AG09309 (cell line): ENCODE measurements around the gene CRYBA2.

Experiments used
- DNase-seq: peaks from one replicate; pipeline ENCODE4 v3.0.0-alpha.2; 2010; ENCODE audit warnings: low read depth
- H3K4me3 ChIP-seq: 2 replicates; pipeline ENCODE4 v1.5.1; 2011; ENCODE audit warnings: mild to moderate bottlenecking, low read depth, low read length, moderate library complexity; ENCODE audit not compliant: control insufficient read depth
- TF ChIP-seq, protein P1 (sequence below): IDR thresholded peaks from 2 replicates; pipeline ENCODE4 v1.5.1; 2011; ENCODE audit warnings: mild to moderate bottlenecking, low read depth, low read length, inconsistent platforms; ENCODE audit not compliant: insufficient read depth, control insufficient read depth; ENCODE audit errors: missing control alignments

Gene CRYBA2

DNA sequence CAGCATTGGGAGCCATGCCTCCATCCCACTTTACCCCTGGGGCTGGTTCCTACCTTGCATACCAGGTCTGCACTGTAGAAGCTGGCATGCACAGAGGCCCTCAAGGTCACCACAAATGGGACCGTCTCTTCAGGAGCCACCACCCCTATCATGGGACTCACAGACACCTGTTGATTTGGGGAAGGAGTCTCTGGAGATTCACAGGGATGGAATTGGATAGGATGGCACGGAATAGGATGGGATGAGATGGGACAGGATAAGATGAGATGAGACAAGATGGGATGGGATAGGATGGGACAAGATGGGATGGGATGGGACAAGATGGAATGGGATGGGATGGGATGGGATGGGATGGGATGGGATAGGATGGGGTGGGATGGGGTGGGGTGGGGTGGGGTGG is 16.1 kb upstream of the CRYBA2 start:
- TF ChIP-seq, protein P1, sequence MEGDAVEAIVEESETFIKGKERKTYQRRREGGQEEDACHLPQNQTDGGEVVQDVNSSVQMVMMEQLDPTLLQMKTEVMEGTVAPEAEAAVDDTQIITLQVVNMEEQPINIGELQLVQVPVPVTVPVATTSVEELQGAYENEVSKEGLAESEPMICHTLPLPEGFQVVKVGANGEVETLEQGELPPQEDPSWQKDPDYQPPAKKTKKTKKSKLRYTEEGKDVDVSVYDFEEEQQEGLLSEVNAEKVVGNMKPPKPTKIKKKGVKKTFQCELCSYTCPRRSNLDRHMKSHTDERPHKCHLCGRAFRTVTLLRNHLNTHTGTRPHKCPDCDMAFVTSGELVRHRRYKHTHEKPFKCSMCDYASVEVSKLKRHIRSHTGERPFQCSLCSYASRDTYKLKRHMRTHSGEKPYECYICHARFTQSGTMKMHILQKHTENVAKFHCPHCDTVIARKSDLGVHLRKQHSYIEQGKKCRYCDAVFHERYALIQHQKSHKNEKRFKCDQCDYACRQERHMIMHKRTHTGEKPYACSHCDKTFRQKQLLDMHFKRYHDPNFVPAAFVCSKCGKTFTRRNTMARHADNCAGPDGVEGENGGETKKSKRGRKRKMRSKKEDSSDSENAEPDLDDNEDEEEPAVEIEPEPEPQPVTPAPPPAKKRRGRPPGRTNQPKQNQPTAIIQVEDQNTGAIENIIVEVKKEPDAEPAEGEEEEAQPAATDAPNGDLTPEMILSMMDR: no peak
- H3K4me3 ChIP-seq: no peak overlapping the region
- DNase-seq: no peak

DNA sequence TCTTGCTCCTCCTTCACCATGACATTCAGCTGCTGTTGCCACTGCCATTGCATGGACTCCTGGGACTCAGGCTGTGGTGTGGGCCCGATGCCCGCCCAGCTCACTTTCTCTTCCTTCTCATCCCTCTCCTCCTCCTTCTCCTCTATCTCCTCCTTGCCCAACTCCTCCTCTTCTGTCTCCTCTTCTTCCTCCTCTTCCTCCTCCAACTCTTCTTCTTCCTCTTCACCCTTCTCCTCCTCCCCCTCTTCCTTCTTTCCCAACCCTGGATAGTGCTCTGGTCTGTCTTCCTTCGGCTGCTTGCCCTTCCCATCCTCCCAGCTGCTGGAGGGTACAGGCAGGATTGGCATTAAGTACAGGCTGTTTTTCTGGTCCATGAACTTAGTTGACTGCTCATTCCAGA is 10.8 kb upstream of the CRYBA2 start:
- TF ChIP-seq, protein P1: no peak
- no peak overlapping the region for H3K4me3 ChIP-seq
- DNase-seq: no peak

DNA sequence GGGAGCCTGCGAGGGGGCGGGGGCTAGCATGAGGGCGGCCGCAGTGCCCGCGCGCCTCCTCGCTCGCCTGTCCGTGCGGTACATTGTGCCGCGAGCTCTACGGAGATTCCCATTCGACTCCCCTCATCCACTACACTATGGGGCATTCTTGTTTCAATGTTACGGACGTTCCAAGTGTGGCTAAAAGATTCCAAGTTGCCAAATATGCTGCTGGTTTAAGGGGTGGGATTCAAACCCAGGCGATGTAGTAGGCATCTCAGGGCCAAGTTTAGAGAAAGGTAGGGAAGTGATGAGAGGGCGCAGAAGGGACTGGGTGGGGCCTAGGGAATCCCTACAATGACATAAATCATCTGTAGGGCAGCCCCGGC is 10.0 kb upstream of the CRYBA2 start:
- TF ChIP-seq, protein P1: no peak
- no peak for DNase-seq
- H3K4me3 ChIP-seq: no peak overlapping the region

DNA sequence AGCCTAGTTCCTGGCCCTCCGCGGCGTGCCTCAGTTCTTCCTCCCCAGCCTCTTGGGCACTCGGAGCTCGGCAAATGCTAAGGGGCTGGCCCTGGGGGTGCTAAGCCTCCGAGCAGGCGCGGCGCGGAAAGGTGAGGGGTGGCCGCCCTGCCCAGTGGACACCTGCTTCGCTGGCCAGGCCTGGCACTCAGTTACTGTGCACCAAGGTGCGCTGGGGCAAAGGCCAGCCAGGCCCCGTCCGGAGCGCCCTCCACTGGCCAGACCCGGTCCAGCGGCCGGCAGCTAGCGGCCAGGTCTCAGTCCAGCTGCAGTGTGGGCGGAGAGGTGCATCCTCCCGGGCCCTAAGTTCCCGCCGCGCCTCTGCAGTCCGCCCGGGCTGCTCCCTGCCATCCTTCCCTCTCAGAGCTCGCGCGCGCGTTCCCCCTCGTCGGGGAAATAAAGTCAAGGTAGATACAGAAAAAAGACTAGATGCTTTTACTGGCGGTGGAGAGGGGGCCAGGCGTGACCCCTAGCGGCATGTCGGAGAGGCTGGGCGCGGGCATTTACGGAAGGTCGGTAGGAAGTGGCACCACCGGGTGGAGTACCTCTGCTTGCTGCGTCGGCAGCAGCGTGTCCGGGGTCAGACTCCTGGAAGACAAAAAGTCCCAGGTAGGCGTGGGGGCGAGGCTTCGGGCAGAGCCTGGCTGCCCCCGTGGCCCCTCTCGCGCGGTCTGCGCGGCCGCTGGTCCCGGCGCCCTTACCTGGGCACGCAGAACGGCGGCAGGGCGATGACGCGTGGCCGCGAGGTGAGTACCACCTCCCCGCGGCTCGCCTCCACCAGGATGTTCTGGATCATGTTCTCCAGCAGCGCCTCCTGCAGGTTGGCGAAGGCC is 9.4 kb upstream of the CRYBA2 start:
- DNase-seq: no peak
- no peak overlapping the region for H3K4me3 ChIP-seq
- TF ChIP-seq, protein P1: peak; percentile 35

DNA sequence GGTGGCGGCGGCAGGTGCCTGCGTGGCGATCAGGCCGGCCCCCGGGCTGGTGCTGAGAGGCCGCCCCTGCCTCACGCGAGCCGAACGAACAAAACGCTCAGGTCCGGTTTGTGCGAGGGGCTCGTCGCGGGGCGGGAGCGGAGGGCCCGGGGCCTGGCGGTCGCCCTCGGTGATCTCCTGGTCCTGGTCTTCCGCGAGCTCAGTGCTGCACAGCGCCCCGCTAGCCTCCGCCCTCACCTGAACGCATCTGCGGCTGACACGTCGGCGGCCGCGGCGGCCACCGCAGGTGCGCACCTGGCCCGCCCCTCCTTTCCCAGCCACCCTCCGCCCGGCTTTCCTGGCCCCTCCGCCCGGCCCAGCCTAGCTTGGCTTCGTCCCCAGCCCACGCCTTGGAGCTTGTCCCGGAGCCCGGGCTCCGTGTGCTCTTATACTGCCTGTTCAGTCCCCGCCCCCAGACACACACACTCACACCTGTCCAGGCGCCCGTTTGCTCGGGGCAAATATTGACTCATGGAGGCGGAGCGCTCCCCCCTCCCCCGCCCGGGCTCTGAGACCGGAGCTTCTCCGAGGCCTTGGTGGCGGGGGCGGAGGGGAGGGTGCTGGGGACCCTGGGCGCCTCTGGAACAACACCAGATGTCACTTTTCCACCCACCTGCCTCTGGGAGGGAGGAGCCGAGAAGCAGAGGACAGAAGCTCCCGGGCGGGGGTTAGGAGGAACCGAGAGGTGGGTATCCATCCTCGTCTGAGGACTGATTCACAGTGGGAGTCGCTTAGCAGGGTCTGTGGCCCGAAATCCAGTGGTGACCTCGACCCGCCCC is 8.6 kb upstream of the CRYBA2 start:
- H3K4me3 ChIP-seq: no peak overlapping the region
- DNase-seq: no peak
- TF ChIP-seq, protein P1: no peak

DNA sequence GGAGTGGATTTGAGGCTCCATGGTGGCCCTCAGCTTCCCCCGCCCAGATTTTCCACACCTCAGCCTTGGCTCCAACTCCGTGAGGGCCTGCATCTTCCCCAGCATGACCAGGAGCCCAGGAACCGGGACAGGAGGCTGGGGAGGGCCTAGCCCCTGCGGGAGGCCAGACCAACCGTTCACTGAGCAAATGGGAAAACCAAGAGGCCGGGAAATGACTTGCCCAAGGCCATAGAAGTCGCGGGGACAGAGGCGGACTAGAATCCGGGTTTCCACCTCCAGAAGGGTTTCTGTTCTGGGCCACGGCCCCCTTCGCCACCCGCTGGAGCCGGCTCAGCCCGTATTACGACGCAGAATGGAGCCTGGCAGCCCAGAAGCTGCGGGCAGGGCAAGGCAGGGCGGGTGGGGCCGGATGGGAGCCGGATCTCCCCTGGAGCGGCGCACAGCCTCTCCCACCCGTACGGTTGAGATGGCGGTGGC is 7.9 kb upstream of the CRYBA2 start:
- H3K4me3 ChIP-seq: no peak overlapping the region
- no peak for DNase-seq
- TF ChIP-seq, protein P1: no peak
